ENCODE measurements around the gene SLC1A5.
"Not testable (repeated sequence)": the region's sequence is repeated elsewhere in the genome, so short reads cannot be mapped to it uniquely, and the experiment has no call there.

The SLC1A5 gene

GRCh38 chr19:46772170-46773017 lies 16.0 kb downstream of the SLC1A5 start:
- peaks cover 18% of the 10 kb centered on the region for H3K36me3 ChIP-seq (ENCODE audit: control insufficient read depth, insufficient read depth, low read length)
- H3K4me3 ChIP-seq (ENCODE audit: low read length), result no peak overlapping the region
- no peaks in the 10 kb centered on the region for H3K27me3 ChIP-seq (ENCODE audit: control insufficient read depth, insufficient read depth, low read length)
- no peak overlapping the region for H3K27ac ChIP-seq (ENCODE audit: low read length)
- no peaks in the 10 kb centered on the region for H3K4me1 ChIP-seq (ENCODE audit: control insufficient read depth, insufficient read depth, low read length)
- H3K9me3 ChIP-seq (ENCODE audit: control insufficient read depth, insufficient read depth, low read length), result no peaks in the 10 kb centered on the region
- no CpG with 5 or more reads among the region's 12 CpGs for WGBS (ENCODE audit: insufficient coverage, insufficient read length)
- DNase-seq (ENCODE audit: low read depth, low spot score), result no peak

- H3K9me3 ChIP-seq (ENCODE audit: control insufficient read depth, insufficient read depth, low read length); DNase-seq (ENCODE audit: low read depth, low spot score); H3K36me3 ChIP-seq (ENCODE audit: control insufficient read depth, insufficient read depth, low read length); H3K4me1 ChIP-seq (ENCODE audit: control insufficient read depth, insufficient read depth, low read length); H3K27ac ChIP-seq (ENCODE audit: low read length); H3K4me3 ChIP-seq (ENCODE audit: low read length); H3K27me3 ChIP-seq (ENCODE audit: control insufficient read depth, insufficient read depth, low read length): not testable (repeated sequence)
- WGBS (ENCODE audit: insufficient coverage, insufficient read length), result no CpG with 5 or more reads among the region's 4 CpGs
Observed at GRCh38 chr19:46768746-46769145, 19.6 kb downstream of the SLC1A5 start.

- Histone ChIP-seq H3K27ac (ENCODE audit: low read length) (no peak overlapping the region), H3K4me3 (ENCODE audit: low read length) (no peak overlapping the region), H3K36me3 (ENCODE audit: control insufficient read depth, insufficient read depth, low read length) (no peaks in the 10 kb centered on the region), H3K4me1 (ENCODE audit: control insufficient read depth, insufficient read depth, low read length) (no peaks in the 10 kb centered on the region), H3K27me3 (ENCODE audit: control insufficient read depth, insufficient read depth, low read length) (no peaks in the 10 kb centered on the region), H3K9me3 (ENCODE audit: control insufficient read depth, insufficient read depth, low read length) (no peaks in the 10 kb centered on the region)
- no CpG with 5 or more reads among the region's 18 CpGs for WGBS (ENCODE audit: insufficient coverage, insufficient read length)
- no peak for DNase-seq (ENCODE audit: low read depth, low spot score)
Observed at GRCh38 chr19:46766569-46767317, 21.7 kb downstream of the SLC1A5 start.

GRCh38 chr19:46764817-46765291 lies 23.5 kb downstream of the SLC1A5 start:
- Histone ChIP-seq H3K36me3 (ENCODE audit: control insufficient read depth, insufficient read depth, low read length) (no peaks in the 10 kb centered on the region), H3K27me3 (ENCODE audit: control insufficient read depth, insufficient read depth, low read length) (no peaks in the 10 kb centered on the region), H3K27ac (ENCODE audit: low read length) (no peak overlapping the region), H3K9me3 (ENCODE audit: control insufficient read depth, insufficient read depth, low read length) (no peaks in the 10 kb centered on the region), H3K4me3 (ENCODE audit: low read length) (no peak overlapping the region), H3K4me1 (ENCODE audit: control insufficient read depth, insufficient read depth, low read length) (no peaks in the 10 kb centered on the region; the same call in 1 of the 2 replicates)
- WGBS (ENCODE audit: insufficient coverage, insufficient read length), result no CpG with 5 or more reads among the region's 11 CpGs
- no peak for DNase-seq (ENCODE audit: low read depth, low spot score)

- no peak overlapping the region for H3K27ac ChIP-seq (ENCODE audit: low read length)
- no peaks in the 10 kb centered on the region for H3K36me3 ChIP-seq (ENCODE audit: control insufficient read depth, insufficient read depth, low read length)
- no peak overlapping the region for H3K4me3 ChIP-seq (ENCODE audit: low read length)
- no peaks in the 10 kb centered on the region for H3K27me3 ChIP-seq (ENCODE audit: control insufficient read depth, insufficient read depth, low read length)
- H3K9me3 ChIP-seq (ENCODE audit: control insufficient read depth, insufficient read depth, low read length), result no peaks in the 10 kb centered on the region
- DNase-seq (ENCODE audit: low read depth, low spot score), result no peak
- H3K4me1 ChIP-seq (ENCODE audit: control insufficient read depth, insufficient read depth, low read length), result no peaks in the 10 kb centered on the region; the same call in 1 of the 2 replicates
- no CpG with 5 or more reads among the region's 6 CpGs for WGBS (ENCODE audit: insufficient coverage, insufficient read length)
Observed at GRCh38 chr19:46762245-46762890, 26.0 kb downstream of the SLC1A5 start.

GRCh38 chr19:46761418-46761831 lies 27.0 kb downstream of the SLC1A5 start:
- DNase-seq (ENCODE audit: low read depth, low spot score), result no peak
- Histone ChIP-seq H3K9me3 (ENCODE audit: control insufficient read depth, insufficient read depth, low read length) (no peaks in the 10 kb centered on the region), H3K36me3 (ENCODE audit: control insufficient read depth, insufficient read depth, low read length) (0 out of 2 replicates have a peak, but pooled peaks cover under 1% of the 10 kb centered on the region), H3K4me3 (ENCODE audit: low read length) (no peak overlapping the region), H3K27me3 (ENCODE audit: control insufficient read depth, insufficient read depth, low read length) (no peaks in the 10 kb centered on the region), H3K27ac (ENCODE audit: low read length) (no peak overlapping the region), H3K4me1 (ENCODE audit: control insufficient read depth, insufficient read depth, low read length) (no peaks in the 10 kb centered on the region; the same call in 1 of the 2 replicates)
- no CpG with 5 or more reads among the region's 5 CpGs for WGBS (ENCODE audit: insufficient coverage, insufficient read length)

GRCh38 chr19:46760897-46761296 lies 27.5 kb downstream of the SLC1A5 start:
- not testable (repeated sequence) for DNase-seq (ENCODE audit: low read depth, low spot score); H3K4me3 ChIP-seq (ENCODE audit: low read length); H3K9me3 ChIP-seq (ENCODE audit: control insufficient read depth, insufficient read depth, low read length); H3K27ac ChIP-seq (ENCODE audit: low read length); H3K27me3 ChIP-seq (ENCODE audit: control insufficient read depth, insufficient read depth, low read length); H3K4me1 ChIP-seq (ENCODE audit: control insufficient read depth, insufficient read depth, low read length); H3K36me3 ChIP-seq (ENCODE audit: control insufficient read depth, insufficient read depth, low read length)
- no CpG with 5 or more reads among the region's 4 CpGs for WGBS (ENCODE audit: insufficient coverage, insufficient read length)

GRCh38 chr19:46760363-46760762 lies 28.0 kb downstream of the SLC1A5 start:
- Histone ChIP-seq H3K36me3 (ENCODE audit: control insufficient read depth, insufficient read depth, low read length) (peaks cover 8% of the 10 kb centered on the region; the same call in 1 of the 2 replicates), H3K27ac (ENCODE audit: low read length) (no peak overlapping the region), H3K27me3 (ENCODE audit: control insufficient read depth, insufficient read depth, low read length) (no peaks in the 10 kb centered on the region), H3K4me3 (ENCODE audit: low read length) (no peak overlapping the region), H3K9me3 (ENCODE audit: control insufficient read depth, insufficient read depth, low read length) (no peaks in the 10 kb centered on the region), H3K4me1 (ENCODE audit: control insufficient read depth, insufficient read depth, low read length) (no peaks in the 10 kb centered on the region; the same call in 1 of the 2 replicates)
- no peak for DNase-seq (ENCODE audit: low read depth, low spot score)
- no CpG with 5 or more reads among the region's 5 CpGs for WGBS (ENCODE audit: insufficient coverage, insufficient read length)

GRCh38 chr19:46759817-46760333 lies 28.5 kb downstream of the SLC1A5 start:
- DNase-seq (ENCODE audit: low read depth, low spot score), result no peak
- Histone ChIP-seq H3K36me3 (ENCODE audit: control insufficient read depth, insufficient read depth, low read length) (peaks cover 8% of the 10 kb centered on the region; the same call in 1 of the 2 replicates), H3K4me3 (ENCODE audit: low read length) (no peak overlapping the region), H3K27ac (ENCODE audit: low read length) (no peak overlapping the region), H3K4me1 (ENCODE audit: control insufficient read depth, insufficient read depth, low read length) (no peaks in the 10 kb centered on the region; the same call in 1 of the 2 replicates), H3K27me3 (ENCODE audit: control insufficient read depth, insufficient read depth, low read length) (no peaks in the 10 kb centered on the region), H3K9me3 (ENCODE audit: control insufficient read depth, insufficient read depth, low read length) (no peaks in the 10 kb centered on the region)
- no CpG with 5 or more reads among the region's 7 CpGs for WGBS (ENCODE audit: insufficient coverage, insufficient read length)

GRCh38 chr19:46759206-46759605 lies 29.2 kb downstream of the SLC1A5 start:
- H3K4me1 ChIP-seq (ENCODE audit: control insufficient read depth, insufficient read depth, low read length), result no peaks in the 10 kb centered on the region; the same call in 1 of the 2 replicates
- H3K4me3 ChIP-seq (ENCODE audit: low read length), result no peak overlapping the region
- WGBS (ENCODE audit: insufficient coverage, insufficient read length), result no CpG with 5 or more reads among the region's 6 CpGs
- DNase-seq (ENCODE audit: low read depth, low spot score), result no peak
- peaks cover 8% of the 10 kb centered on the region; the same call in 1 of the 2 replicates for H3K36me3 ChIP-seq (ENCODE audit: control insufficient read depth, insufficient read depth, low read length)
- no peaks in the 10 kb centered on the region for H3K27me3 ChIP-seq (ENCODE audit: control insufficient read depth, insufficient read depth, low read length)
- no peak overlapping the region for H3K27ac ChIP-seq (ENCODE audit: low read length)
- no peaks in the 10 kb centered on the region for H3K9me3 ChIP-seq (ENCODE audit: control insufficient read depth, insufficient read depth, low read length)
